Measurements from ENCODE around the gene LMCD1.
"Not testable (repeated sequence)": the region's sequence is repeated elsewhere in the genome, so short reads cannot be mapped to it uniquely, and the experiment has no call there.

The LMCD1 gene

GRCh38 chr3:8560366-8561007 lies 58.9 kb downstream of the LMCD1 start:
- DNase-seq (ENCODE audit: low spot score): no peak

GRCh38 chr3:8561370-8561769 lies 59.7 kb downstream of the LMCD1 start:
- no peak for DNase-seq (ENCODE audit: low spot score)

- DNase-seq (ENCODE audit: low spot score): no peak
Observed at GRCh38 chr3:8562081-8562595, 60.5 kb downstream of the LMCD1 start.

- no peak for DNase-seq (ENCODE audit: low spot score)
Observed at GRCh38 chr3:8563146-8563545, 61.5 kb downstream of the LMCD1 start.

GRCh38 chr3:8563597-8563996 lies 62.0 kb downstream of the LMCD1 start:
- no peak for DNase-seq (ENCODE audit: low spot score)

GRCh38 chr3:8565376-8565775 lies 63.8 kb downstream of the LMCD1 start:
- DNase-seq (ENCODE audit: low spot score): no peak

GRCh38 chr3:8567784-8568575 lies 66.4 kb downstream of the LMCD1 start:
- no peak for DNase-seq (ENCODE audit: low spot score)

- no peak for DNase-seq (ENCODE audit: low spot score)
Observed at GRCh38 chr3:8571256-8571655, 69.6 kb downstream of the LMCD1 start.

- no peak for DNase-seq (ENCODE audit: low spot score)
Observed at GRCh38 chr3:8573342-8573926, 71.8 kb downstream of the LMCD1 start.

- DNase-seq (ENCODE audit: low spot score): no peak
Observed at GRCh38 chr3:8574040-8574669, 72.5 kb downstream of the LMCD1 start.

GRCh38 chr3:8574670-8575322 lies 73.2 kb downstream of the LMCD1 start:
- no peak for DNase-seq (ENCODE audit: low spot score)

- no peak for DNase-seq (ENCODE audit: low spot score)
Observed at GRCh38 chr3:8575364-8576104, 73.9 kb downstream of the LMCD1 start.

GRCh38 chr3:8576436-8576835 lies 74.8 kb downstream of the LMCD1 start:
- DNase-seq (ENCODE audit: low spot score): no peak

GRCh38 chr3:8576841-8577571 lies 75.4 kb downstream of the LMCD1 start:
- DNase-seq (ENCODE audit: low spot score): no peak

GRCh38 chr3:8578282-8578681 lies 76.7 kb downstream of the LMCD1 start:
- no peak for DNase-seq (ENCODE audit: low spot score)

- no peak for DNase-seq (ENCODE audit: low spot score)
Observed at GRCh38 chr3:8579096-8579495, 77.5 kb downstream of the LMCD1 start.

- no peak for DNase-seq (ENCODE audit: low spot score)
Observed at GRCh38 chr3:8579943-8580342, 78.3 kb downstream of the LMCD1 start.

- not testable (repeated sequence) for DNase-seq (ENCODE audit: low spot score)
Observed at GRCh38 chr3:8580434-8580833, 78.8 kb downstream of the LMCD1 start.

GRCh38 chr3:8581373-8581772 lies 79.8 kb downstream of the LMCD1 start:
- no peak for DNase-seq (ENCODE audit: low spot score)

GRCh38 chr3:8581806-8582445 lies 80.3 kb downstream of the LMCD1 start:
- no peak for DNase-seq (ENCODE audit: low spot score)

All from RKO (cell line).